Fibroblast of peridontal ligament (primary cell): ENCODE data around the gene CDH4.

ENCODE experiments used
- DNase-seq: peaks from one replicate; pipeline ENCODE4 v3.0.0-alpha.2; 2010; ENCODE audit errors: extremely low read depth

CDH4 gene

DNA sequence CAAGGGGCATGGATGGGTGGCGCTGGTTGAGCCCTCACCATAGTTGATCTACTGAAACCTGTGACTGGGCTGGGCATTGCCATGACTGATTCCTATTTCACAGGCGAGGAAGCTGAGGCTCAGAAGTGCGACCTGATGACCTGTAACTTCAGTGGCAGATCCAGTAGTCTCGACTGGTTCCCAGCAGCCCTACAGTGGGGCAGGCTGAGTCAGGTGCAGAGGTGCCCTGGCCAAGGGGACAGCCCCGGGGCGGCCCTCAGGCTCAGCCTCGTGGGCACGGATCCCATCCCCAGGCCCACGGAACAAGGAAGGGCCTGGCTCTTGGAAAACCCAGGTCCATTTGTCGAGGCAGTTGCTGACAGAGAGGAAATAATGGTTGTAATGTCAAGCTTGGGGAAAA is 283.0 kb downstream of the CDH4 start:
- no peak for DNase-seq

DNA sequence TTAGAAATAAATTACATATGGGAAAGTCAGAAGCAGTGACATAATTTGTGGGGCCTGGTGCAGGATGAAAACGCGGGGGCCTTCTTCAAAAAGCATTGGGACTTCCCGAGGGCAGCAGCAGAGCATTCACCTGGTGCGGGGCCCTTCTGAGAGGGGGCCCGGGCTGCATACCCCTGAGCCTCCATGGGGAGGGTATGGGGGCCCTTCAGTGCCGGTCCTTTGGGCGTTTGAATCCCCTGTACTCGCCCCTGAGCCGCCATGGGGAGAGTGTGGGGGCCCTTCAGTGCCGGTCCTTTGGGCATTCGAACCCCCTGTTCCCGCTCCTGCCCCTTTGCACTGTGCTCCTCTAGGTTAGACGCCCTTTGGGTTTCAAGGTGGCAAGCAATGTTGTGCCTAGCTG is 283.5 kb downstream of the CDH4 start:
- no peak for DNase-seq

DNA sequence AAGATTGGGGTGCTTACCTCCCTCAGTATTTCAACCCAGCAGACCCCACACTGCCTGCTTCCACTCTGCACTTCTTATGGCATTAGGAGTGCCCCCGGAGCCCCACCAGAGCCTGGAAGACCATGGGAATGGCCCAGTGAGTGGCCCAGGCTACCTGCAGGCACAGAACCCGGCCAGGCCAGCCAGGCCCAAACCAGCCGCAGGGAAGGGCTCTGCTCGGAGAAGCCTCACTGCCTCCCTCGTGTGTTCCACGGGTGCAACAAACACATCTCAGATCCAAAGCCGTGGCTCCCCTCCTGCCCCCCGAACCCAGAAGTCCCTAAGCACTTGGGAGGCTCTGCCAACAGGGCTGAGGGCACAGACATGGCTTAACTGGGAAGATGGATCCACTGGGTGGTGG is 283.9 kb downstream of the CDH4 start:
- DNase-seq, result no peak

DNA sequence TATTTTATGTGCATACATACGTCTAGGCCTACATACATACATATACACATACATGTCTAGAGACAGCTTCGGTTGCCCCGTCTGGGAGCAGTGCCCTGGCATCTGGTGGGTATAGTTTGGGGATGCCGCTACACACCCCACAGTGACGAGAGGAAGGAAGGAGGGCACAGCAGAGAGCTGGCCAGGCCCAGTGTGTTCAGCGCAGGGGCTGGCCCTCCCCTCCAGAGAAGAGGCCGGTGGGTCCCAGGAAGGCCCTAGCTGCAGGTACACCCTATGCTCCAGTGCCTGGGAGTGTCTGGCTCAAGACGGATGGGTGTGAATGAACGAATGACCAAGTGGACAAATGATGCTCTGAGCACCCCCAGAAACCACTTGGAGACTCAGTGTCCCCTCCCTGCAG is 284.6 kb downstream of the CDH4 start:
- DNase-seq, result no peak

DNA sequence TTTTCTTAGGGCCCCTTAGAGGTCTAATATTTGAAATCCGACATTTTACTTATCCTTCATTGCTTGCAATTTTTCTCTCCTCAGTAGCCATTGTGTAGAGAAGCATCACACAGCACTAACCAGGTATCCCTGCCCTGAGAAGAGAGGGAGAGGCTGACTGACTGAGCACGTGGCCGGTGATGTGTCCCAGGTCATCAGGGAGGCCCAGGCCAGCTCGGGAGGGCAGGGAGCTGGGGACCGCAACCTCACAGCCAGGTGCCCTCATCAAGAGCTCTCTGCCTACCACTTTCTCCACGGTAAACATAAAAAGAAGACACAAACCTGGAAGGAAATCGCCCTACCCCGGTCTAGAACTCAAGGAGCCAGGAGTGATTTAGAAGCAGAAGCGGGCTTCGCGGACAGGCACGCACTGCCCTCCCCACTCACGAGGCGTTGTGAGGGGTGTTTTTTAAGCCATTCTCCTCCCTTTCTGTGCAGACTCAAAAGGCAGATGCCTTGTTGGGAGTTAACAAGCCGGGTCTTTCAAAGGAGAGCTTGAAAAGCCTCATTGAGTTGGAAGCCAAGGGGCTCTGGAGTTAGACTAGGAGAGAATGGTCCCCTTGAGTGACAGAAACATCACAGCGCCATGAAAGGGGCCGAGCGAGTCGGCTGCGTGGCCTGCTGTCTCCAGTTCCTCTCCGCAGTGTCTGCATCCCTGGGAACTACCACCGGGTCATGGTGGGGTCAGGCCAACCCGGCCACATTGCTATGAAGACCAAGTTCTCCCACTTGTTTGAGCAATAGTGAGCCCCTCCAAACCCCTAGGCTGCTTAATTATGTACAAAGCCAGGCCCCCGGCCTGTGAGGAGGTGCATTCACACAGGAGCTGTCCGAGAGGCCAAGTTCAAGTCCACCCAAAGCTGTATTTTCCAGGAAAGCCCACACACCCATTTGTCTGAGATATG is 285.4 kb downstream of the CDH4 start:
- DNase-seq, result no peak

DNA sequence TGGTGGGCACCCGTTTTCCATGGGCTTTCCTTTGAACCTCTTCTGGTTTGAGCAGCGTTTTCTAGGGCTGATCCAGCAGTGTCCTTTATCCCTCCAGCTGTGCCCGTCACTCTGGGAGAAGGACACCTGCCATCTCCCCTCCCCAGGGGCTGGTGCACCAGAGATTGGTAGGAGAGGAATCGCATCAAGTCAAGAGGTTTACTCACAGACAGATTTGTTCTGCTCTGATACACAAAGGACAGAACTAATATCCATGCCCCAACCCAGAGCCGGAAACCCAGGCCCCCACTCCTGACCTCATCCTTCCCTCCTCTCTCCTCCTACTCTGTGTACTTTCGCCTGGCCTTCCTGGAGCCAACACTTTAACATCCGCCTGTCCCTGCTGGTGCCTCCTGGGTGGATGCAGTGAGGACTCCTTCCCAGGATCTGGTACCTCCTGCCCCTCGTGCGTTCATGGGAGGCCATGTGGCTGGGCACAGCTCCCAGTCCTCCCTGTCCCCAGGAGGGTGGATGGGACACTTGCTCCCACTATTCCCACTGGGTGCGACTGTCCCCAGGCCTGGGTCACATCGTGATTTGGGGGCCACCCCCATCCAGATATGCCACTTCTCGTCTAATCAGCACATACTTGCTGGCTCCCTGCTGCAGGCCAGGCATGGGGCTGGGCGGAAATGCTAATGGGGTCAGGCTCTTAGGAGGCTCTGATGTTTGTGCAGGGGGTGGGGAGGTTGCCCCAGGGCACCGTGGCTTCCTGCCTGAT is 286.3 kb downstream of the CDH4 start:
- no peak for DNase-seq

DNA sequence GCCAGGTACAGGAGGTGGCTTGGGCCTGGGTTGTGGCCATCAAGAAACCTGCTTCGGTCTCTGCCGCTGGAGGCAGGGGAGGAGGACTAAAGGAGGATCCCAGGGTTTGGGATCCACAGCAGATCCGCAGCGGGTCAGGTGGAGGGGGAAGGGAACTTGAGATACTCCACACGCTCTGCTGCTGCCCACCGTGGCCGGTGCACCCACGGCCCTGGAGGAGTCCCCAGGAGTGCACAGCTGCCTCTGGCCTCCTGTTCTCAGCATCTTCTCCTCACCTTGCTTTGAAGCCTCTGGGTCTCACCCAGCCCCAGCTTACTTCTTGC is 286.8 kb downstream of the CDH4 start:
- no peak for DNase-seq

DNA sequence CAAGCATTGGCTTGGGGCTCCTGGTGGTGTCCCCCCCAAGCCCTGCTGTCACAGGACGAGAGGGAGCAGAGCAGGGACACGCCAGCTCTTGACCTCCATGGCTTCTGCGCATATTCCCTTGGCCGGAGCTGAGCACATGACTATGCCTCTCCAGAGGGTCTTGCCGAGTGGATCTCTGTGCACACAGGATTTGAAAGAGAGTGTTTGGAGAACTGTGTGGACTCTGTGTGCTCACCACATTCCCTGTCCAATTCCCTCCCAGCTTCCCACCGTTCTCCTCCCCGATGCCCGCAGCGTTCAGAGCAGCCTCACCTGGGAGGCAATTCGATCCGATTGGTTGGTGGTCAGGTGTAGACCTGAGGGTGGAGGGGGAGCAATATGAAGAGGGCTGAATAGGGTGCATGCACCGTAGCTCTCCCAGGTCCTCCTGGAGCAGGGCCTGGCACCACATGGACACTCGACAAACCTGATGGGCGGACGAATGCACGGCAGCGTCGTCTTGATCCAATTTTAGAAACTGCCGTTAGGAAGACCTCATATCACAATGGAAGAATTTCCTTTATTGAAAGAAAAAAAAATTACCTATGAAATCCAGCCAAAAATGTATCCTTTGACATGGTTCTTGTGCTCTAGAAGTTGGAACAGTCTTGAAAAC is 287.8 kb downstream of the CDH4 start:
- no peak for DNase-seq

DNA sequence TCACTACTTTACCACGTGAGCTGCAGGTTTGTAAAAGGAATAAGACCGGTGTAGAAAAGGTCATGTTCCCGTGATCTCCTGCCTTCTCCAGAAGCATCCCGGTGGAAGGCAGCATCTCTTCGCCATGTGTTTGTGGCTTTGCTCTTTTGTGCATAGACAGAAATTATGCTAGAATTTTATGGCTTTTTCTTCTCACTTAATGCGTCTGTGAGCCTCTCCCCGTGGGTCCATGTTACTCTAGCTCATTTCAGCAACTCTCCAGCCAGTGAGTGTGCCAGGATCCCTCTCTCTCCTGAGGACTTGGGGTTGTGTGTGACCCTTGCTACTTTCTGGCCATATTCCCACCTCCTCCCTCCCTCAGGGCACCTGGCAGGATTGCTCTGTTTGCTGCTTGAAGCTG is 289.5 kb downstream of the CDH4 start:
- DNase-seq, result no peak

DNA sequence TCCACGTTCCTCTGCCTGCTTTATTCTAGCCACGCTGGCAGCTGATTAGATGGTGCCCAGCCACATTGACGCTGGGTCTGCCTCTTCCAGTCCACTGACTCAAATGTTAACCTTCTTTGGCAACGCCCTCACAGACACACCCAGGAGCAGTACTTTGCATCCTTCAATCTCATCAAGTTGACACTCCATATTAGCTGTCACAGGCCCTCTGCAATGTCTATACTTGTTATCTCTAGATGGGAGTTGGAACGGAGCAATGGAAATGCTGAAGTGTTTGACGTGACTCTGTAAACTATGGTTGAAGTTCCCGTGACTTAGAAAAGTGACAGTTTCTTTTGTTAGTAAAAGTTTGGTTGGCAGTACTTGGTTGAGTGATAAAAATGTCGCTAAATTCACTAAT is 291.0 kb downstream of the CDH4 start:
- DNase-seq, result no peak

DNA sequence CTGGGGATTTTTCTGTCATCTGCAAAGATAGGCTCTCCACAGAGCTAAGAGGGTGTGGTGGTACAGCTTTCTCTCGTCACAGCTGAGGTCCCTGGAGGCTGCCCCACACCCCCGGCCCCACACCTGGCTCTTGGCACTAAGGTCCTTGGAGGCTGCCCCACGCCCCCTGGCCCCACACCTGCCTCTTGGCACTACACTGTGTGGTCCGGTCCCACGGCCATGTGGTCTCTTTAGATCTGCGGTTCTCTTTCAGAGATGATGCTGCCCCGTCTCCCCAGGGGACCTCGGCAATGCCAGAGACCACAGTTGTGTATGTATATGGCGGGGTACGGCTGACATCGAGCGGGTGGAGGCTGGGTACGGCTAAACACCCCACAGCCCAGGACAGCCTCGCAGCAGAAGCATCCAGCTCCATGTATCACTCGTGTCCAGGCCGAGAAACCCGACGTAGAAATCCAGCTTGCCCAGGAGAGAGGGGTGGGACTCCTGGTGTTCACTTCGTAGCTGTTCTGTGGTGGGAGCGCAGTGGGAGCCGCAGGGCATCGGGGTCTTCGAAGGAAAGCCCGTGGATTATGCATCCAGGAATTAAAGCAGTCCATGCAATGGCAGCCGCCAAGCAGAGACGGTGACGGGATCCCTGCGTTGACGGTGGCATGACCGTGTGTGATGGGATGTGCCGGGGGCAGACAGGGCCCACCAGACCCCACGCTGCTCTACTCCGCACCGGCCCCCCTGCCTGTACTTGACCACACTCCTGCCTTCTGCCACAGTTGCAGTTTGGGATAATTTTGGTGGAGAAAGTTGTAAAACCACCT is 292.1 kb downstream of the CDH4 start:
- no peak for DNase-seq

DNA sequence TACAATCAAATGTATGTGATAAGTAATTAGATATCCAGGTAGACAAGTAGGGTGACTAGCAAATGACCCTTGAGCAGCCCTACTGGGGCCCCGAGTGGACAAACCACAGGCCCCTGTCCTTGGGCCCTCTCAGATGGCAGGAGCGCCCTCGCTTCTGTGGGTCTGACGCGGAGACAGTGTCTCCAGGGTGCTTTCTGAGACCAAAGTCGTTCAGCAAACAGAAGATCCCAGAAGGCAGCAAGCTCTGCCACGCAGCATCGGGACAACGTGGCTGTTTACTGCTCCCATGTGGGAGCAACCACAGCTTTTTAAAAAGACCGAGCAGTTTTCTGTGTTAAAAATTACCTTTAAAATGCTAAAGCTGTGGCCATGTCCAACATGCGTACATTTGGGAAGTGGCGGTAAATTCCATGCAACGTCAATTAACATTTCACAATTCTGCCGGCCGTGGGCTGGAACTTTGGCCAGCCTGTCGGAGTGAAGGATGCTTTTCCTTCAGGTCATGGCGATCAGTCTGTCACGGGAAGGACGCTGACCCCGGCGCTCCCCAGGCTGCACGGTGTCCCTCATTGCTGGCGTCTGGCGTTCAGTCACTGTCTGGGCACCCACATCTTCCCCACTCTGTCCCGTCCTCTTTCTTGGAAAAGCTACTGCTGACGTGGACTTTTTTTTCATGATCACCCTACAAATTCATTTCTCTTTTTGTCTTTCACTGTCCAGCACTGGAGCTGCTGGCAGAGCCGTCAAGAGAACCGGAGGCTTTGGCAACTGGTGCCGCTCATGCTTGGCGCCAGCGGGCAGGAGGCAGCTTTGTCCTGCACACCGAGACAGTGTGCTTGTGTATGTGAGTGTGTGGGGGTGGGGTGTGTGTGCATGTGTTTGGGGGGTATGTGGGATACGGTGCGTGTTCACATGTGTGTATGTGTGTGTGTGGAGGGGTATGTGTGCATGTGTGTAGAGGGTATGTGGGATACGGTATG is 293.1 kb downstream of the CDH4 start:
- DNase-seq, result no peak

DNA sequence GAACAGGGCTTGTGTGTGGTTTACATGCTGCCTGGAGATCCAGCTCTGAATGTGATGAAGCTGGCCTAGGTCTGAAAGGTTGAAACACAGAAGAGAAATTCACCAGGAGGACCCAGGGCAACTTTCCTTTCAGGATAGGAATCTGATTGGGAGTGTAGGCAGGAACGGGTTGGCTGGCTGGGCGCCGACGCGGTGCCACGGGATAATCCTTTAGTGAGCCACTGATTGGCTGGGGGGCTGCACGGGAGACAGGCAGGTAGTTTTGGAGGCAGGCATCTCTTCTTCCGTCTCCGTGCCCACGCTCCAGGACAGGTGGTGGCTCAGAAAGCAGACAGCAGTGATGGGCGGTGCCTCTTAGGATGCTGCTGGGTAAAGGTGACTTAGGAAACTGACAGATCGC is 294.6 kb downstream of the CDH4 start:
- no peak for DNase-seq

DNA sequence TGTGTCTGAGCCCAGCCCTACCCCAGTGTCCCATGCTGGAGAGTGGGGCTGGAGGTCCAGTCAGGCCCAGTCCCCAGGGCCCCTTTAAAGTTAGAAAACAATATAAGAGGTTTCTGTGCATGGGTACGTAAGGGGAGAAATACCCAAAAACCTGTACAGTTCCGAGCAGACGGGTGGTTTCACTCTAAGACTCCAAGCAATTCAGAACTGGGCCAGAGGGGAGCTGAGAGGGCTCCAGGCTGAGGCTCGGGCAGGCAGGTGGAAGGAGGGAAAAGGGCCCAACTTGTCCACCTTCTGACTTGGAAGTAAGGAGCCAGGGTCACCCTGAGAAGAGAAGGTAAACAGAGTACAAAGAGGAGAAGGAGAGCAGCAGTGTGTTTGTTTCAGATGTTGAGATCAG is 296.0 kb downstream of the CDH4 start:
- no peak for DNase-seq

DNA sequence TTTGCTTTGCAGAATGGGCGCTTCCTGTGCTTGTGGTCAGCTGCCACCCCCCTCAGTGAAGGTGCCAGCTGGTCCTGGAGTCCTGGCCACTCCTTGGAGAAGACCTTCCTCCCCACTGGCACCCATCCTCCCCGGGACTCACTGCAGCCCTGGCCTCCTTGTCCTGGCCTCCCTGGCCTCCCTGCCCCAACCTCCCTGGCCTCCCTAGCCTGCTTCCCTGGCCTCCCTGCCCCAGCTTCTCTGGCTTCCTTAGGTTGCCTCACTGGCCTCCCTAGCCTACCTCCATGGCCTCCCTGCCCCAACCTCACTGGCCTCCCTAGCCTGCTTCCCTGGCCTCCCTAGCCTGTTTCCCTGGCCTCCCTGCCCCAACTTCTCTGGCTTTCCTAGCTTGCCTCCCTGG is 297.8 kb downstream of the CDH4 start:
- DNase-seq, result no peak

DNA sequence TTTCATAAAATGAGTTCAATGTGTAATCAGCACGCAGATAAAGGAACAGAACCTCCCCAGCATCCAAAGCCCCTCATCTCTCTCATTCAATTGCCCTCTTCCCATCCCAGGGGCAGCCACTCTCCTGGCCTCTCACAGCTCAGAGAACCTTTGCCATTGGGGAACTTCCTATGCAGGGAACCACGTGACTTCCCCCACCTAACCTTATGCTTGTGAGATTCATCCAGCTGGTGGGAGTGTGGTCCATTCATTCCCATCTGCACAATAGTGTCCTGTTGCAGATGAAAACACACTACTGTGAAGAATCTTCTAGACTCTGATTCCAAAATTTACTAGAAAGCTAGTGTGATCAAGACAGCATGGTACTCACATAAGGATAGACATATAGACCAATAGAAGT is 299.3 kb downstream of the CDH4 start:
- DNase-seq, result no peak

DNA sequence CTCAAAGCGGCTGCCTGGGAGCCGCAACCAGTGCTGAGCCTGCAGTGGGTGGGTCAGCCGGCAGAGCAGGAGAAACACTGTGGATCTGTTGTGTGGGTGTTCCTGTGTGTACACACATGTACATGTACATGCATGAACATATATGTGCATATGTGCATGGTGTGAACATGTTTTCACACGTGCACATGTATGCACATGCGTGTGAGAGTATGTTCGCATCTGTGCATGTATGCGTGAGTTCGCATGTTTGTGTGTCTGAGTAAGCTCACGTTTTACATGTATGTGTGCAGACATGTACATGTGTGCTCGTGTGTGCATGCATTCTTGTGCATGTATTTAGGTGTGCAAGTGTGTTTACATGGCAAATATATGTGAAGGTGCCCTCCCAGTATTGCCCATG is 302.6 kb downstream of the CDH4 start:
- no peak for DNase-seq

DNA sequence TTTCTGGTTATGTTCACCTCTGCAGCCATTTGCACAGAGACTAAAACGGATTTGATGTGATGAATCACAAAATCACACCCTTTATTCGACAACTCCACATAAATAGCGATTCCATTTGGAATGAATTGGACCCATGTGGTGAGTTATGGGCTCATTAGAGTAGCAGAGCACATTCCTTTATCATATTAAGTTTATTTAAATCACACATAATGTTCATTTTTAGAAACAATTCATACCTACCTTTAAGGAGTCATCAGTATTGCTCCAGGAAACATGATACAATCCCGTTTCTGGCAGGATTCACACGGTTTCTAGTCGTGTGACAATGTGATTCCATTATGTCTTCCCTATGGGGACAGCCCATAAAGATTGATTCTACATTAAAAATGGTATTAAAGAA is 303.5 kb downstream of the CDH4 start:
- DNase-seq, result no peak

DNA sequence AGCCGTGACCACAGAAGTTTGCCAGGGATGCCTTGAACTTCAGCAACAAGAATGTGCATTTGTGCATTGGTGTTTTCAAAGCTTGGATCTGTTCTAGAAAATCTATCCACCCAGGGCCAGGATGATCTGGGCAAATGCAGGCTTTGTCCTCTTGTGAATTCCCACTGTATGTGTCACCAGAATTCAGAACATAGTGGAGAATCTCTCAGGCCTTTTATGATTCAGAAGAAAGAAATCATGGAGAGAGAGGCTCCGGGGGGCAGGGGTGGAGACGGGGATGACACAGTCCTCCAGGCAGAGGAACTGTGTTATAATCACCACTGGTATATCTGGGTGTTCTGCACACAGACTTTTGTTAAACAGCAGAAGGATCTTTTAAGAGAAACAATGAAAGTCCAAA is 304.1 kb downstream of the CDH4 start:
- peak; percentile 1 for DNase-seq

DNA sequence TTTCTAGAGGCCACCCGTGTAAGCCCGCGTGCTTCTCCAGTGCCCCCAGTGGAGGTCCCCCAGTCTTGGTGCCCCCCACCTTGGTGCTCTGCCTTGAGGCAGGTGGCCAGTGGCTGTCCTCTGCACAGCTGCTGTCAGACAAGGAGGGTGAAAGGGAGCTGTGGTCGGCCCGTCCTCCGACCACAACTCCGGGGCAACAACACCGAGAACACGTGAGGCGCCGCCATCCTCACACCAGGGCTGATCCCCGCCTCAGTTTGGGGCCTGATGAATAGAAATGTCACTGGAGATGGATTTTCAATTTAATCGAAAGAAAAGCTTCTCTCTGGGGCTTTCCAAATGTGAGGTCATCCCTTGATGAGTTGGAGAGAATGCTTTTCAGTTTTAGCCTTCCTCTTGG is 304.6 kb downstream of the CDH4 start:
- DNase-seq, result no peak

DNA sequence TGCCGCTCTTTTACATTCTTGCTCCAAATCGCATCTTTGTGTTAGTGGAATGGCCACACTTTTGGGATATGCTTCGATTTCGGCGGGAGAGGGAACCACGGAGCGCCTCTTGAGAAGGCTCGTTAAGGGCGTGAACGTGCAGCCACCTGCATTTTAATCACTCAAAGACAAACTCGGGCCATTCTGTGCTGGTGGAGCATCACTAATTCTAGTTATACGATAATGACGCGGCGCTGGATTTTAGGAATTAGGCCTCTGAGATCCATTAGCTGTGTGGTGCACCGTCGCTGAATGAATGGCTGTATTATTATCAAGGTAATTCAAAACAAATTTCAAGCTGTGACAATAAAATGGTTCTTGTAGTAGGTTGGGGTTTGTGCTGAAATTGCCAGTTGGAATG is 305.6 kb downstream of the CDH4 start:
- DNase-seq, result no peak
